GM18861 (cell line): ENCODE data around the gene ANKRD55.
"Not testable (repeated sequence)": the region's sequence is repeated elsewhere in the genome, so short reads cannot be mapped to it uniquely, and the experiment has no call there.

Experiments
- ATAC-seq: cut with Tn5 transposase; IDR thresholded peaks from one replicate; pipeline ENCODE4 v1.9.1; 2021; ENCODE audit not compliant: unreplicated experiment

The ANKRD55 gene

DNA sequence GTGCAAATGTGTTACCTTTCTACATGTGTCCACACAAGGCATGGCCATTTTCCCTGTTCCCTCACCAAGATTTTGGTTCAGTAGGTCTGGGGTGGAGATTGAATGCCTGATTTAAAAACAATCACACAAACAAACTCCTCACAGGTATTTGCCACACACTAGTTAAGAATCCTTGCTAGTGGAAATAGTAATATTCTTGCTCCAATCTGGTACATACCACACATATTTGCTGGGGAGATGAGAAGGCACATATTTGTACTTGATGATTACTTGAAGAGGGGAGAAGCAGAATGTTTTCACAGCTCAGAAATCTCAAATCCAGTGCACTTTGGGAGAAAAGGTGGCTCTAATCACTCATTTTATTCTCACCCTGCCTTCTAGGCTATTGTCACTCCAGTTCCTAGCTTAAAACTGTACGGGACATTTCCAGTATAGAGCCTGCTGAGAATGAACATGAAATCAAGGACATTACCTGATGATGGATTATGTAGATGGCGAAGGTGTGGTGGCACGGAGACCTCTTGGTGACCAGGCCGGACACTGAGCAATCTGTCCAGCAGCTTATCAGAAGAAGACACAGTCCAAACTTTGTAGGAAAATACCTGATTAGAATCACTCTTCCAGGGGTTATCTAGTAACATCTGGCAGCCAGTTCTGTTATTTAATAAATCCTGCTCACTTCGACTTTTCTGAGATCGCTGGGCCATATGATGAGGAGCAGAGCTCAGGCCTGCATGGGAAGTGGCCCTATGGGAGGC, 122.3 kb downstream of the ANKRD55 start:
- ATAC-seq: no peak

DNA sequence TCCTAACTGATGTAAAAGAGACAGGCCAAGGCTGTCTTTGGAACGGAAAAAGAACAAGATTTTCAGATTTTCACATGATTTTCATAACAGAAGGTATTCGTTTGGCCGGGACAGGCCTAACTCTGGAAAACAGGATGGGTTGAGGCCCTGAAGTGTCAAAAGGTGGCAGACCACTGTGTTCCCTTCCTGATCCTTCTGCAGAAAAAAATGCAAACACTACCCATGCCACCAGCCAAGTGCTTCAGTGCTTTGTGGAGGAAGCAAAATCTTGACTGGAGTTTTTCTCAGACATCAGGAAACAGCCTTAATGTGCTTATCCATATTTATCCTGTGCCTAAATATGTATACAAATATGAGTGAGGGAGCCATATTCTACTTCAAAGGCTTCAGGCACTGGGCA, 124.9 kb downstream of the ANKRD55 start:
- ATAC-seq: no peak

DNA sequence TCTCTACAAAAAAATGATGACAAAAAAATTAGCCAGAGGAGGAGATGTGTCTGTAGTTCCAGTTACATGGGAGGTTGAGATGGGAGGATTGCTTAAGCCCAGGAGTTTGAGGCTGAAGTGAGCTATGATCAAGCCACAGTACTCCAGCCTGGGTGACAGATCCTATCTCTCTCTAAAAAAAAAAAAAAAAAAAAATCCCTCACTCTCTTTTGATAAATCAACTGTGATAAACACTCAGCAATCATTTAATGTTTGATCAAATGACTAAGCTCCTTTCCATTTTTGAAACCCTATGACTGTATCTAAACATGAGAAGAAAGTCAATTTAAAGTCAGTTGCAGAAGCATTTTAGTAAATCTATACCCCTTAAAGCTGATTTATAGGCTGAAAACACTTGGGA, 126.3 kb downstream of the ANKRD55 start:
- ATAC-seq: no peak

DNA sequence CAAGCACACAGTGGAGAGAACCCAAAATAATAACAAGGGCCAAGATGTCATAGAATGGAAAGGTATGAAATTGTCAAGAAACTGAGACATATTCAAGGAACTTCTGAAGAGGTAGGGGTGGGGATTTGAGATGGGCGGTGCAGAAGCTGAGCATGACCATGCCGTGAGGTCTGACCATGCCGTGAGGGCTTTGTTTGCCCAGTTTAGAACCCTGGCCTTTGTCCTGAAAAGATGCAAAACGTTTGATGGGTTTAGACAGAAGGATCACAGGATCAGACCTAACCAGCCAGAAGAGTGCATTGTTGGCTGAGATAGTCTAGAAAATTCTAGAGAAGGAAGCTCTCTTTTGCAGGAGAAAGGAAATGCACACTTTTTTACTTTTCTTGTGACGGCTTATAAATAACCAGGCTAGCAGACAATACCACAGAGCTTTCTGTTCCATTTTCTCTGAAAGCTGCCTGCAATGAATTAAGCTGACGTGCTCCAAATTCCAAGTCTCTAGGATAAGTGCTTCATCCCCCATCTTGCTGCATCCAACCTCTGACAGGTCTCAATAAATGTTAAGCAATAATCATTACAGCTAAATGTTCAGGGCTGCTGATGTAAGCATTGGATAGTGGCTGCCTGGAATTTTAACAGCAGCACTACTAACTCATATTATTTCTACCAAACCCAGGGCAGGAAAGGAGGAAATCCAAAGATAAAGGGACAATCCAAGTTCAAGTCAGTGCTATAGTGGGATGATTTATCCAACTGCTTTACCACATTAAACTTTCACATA, 127.4 kb downstream of the ANKRD55 start:
- no peak for ATAC-seq

DNA sequence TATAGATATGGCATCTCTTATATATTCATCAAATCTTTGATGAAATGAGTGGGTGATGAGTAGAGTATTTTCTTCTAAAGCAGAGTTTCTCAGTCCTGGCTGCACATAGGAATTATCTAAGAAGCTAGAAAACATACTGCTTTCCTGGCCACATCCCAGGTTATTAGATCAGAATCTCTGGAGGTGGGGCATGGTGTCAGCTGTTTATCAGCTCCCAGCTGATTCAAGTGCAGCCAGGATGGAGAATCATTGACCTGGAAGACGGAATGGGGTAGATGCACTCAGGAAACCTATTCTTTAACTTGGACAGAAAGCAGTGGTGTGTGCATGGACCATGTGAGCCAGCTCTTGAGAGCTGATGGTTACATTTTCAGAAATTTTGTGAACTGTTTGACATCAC, 130.2 kb downstream of the ANKRD55 start:
- no peak for ATAC-seq

DNA sequence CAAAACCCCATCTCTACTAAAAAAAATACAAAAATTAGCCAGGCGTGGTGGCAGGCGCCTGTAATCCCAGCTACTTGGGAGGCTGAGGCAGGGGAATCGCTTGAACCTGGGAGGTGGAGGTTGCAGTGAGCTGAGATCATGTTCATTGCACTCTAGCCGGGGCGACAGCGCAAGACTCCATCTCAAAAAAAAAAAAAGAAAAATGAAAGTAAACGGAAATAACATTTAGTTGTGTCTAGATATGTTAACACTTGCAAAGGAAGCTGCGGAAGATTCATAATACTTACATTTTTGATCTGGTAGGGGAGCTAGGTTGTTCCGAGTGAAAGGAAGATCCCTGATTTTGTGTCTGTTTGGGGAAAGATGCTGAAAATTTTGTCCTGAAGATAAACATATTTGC, 130.9 kb downstream of the ANKRD55 start:
- not testable (repeated sequence) for ATAC-seq

DNA sequence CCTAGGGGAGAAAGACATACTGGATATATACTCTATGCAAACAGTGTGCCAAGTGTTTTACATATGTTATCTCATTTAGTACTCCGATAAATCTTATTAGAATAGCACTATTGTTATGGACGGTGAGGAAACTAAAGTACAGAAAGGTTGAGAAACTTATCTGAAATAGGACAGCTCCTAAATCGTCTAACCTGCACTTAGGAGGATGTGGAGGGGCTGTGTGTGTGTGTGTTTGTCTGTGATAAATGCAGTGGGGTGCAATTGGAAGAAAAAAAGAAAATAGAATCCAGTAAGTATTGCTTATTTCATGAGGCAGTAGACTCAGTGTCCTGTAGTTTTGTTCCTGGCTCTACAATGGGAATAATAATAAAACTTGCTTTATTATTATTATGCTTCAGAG, 131.9 kb downstream of the ANKRD55 start:
- no peak for ATAC-seq

DNA sequence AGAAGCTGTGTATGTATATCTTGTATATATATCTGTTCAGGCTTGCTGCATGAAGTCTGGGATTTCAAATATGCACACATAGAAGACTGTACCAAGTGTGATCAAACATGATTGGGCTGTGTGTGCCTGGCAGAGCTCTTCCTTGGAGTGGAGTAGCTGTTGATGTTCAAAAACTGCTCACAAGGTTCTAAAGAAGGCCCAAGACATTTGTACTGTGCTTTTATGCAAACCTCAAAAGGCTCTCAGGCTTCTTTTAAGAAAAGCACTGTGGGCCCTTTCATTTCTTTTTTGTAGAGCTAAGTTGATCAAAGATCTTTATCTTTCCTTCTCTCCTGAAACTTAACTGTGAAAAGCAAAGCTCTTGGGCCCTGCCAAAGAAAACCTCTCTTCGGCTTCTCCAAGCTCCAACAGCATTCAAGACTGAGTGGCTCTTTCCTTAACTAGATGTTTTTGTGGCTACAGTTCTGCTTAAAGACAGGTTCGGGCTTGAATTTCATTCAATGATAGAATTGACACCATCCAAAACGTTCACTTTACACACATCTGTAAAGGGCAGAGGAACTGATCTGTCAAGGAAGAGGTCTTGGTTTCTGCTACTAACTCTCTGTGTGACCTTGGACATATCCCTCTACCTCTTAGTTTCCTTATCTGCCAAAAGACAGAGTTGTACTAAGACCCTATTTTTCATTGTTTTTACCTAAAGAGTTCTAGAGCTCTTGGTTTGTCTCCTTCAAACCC, 132.5 kb downstream of the ANKRD55 start:
- no peak for ATAC-seq

DNA sequence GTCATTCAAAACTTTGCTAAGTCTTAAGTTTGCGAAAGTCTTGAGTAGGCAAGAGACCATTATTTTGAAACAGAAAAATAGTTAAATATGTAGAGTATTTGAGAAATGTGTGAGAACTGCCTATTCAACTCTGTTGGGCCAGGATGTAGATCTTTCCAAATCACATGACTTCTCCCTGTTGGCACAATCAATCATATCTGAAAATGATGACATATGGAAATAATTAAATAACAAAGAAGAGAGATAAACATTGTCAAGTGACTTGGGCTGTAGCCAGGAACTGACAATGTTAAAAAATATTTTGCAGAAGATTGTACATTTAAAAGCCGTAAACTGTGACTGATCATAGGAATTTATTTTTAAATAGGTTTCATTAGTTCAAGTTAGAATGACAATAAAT, 133.8 kb downstream of the ANKRD55 start:
- ATAC-seq: no peak

DNA sequence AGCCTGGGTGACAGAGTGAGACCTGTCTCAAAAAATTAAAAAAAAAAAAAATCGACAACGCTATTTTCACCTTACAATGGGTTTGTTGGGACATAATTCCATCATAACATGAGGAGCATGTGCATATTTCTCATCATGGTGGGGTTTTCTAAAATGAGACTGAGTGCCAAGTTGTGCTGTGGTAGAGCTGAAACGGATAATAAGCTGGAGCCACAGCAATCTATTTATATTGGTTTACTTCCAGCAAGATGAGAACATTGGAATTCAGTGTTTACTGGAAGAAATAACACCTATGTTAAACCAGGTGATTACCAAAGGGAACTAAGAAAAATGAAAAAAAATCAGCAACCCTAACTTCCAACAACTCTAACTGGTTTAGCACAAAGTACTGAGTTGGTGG, 136.1 kb downstream of the ANKRD55 start:
- ATAC-seq: no peak

DNA sequence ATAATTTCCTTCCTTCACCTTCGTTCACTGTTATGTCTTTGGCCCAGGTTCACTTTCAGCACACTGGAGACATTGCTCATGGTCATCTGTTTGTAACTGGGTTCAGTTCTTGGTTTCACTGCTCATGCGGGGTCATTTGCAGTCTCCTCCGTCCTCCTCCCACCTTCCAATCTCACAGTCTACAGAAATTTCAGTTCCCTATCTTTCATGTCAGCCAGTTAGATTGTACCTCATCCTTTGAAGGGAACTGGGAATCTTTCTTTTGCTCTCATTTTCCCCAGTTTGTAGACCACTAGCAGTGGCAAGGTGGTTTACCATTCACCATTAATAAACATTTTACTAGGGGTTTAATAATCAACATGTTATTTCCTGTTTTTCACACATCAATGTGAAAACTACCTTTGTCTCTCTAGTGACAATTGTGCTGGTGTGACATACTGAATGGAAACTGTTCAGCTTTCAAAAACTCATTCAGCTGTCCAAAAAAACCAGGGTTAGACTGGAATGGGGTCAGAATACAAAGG, 137.5 kb downstream of the ANKRD55 start:
- ATAC-seq: peak; percentile 65

DNA sequence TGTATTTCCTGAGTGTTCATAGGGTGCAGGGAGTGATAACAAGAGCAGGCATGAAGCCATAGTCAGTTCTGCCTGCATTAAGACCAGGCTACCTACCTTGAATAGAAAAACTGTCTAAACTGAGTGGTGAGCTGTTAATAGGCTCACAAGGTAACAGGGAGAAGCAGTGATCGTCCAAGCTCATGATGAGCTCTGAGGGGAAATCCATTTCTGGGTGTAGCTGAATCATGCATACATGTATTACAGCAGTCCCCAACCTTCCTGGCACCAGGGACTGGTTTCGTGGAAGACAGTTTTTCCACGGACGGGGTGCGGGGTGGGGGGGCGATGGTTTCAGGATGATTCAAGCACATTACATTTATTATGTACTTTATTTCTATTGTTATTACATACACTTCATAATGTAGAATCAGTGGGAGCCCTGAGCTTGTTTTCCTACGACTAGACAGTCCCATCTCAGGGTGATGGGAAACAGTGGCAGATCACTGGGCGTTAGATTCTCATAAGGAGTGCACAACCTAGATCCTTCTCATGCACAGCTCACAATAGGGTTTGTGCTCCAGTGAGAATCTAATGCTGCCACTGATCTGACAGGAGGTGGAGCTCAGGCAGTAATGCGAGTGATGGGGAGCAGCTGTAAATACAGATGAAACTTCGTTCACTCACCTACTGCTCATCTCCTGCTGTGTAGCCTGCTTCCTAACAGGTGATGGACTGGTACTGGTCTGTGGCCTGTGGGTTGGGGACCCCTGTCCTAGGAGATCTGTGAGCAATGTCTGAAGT, 138.4 kb downstream of the ANKRD55 start:
- peak; percentile 38 for ATAC-seq

DNA sequence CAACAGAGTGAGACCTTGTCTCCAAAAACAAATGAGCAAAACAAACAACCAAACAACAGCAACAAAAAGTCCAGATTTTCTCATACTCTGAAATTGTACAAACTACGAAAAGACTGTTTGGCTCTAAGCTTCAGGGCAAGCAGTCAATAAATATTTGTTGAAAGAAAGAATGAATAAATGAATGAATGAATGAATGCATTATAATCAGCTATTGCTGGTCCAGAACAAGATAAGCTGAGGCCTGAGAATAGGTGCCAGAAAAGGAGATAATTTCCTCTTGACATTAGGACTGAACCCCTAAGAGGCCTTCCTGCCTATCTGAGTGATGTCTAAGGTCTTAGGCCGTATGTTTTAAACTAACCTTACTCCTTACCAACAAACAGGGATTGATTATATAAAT, 139.2 kb downstream of the ANKRD55 start:
- no peak for ATAC-seq

DNA sequence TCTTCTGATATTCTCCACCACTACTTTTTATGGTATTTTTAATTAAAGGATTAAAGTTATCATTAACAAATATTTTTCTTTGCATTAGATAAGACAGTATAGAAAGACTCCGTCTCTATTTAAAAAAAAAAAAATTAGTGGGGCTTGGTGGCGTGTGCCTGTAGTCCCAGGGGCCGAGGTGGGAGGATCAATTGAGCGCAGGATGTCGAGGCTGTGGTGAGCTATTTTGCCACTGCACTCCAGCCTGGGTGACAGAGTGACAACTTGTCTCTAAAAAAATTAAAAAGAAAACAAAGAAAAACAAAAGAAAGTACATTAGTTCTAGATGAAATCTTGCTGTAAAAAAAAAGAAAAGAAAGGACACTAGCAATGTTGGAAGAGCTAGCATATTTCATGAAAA, 141.0 kb downstream of the ANKRD55 start:
- ATAC-seq: no peak

DNA sequence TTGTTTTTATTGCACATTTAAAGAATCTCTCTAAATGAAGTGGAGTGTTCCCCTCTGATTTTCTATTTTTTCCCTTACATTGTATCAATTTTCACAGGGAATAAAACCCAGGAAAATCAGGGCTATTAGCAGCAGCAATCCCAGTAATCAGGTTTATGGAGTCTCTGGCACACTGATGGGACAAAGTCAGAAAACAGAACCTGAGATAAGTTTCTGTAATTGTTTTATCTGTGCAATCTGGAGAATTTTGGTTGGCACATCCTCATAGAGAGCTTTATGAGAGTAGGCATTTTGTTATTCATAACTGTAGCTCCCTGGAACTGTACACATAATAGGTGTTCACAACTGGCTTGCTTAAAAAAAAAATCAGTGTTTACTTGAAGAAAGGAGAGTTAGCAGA, 141.5 kb downstream of the ANKRD55 start:
- no peak for ATAC-seq

DNA sequence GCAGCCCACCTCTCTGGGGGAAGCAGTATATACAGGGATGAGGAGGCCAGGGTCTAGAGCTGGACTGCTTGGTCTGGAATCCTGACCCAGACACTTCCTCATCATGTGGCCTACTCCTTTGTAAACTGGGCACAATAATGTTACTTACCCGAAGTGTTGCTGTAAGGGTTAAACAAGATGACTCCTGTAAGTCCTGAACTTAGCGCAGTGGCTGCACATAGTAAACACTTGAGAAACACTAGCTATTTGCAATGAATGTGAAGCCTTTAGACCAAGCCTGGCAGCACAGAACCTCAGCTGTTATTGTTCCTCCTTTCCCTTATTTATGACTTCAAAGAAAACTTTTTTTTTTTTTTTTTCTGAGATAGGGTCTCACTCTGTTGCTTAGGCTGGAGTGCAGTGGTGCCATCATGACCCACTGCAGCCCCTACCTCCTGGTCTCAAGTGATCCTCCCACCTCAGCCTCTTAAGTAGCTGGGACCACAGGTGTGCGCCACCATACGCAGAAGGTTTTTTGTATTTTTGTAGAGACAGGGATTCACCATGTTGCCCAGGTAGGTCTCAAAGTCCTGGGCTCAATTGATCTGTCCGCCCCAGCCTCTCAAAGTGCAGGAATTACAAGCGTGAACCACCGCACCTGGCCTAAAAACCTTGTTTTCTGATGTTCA, 142.2 kb downstream of the ANKRD55 start:
- no peak for ATAC-seq

DNA sequence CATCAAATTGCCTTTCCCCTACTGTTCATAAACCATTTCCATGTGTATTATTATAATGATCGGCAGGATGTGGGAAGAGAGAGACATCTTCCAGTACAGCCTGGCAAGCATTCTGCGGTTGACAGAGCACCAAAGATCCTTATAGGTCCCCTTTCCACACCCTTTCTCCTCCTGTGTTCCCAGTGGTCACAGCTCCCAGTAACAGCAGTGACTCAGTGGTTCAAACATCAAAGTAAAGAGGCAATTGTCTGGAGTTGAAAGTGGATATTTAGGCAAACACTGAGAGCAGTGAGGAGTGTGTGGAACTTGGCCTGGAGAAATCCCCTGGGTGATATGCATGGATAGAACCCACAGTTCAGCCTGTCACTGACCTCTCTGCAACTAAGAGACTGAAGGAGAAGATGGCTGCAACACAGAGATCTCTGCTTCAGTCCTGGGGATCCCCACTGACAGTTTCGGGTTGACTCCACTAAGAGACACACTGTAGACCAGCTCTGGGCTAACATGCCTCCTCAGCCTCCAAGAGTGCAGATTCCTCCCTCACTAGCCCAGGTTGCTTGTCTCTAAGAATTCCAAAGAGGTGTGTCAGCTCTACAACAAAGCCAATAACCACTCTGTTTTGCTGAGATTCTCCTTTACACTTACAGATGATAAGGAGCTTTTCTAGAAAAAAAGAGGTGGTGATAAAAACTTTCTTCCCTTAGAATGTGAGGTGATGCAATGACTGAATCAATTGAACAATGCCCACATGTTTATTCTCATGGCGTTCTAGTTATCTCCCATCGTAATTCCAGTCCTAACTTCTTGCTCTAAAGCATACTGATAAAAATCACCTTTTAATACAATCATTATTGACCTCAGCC, 143.9 kb downstream of the ANKRD55 start:
- ATAC-seq: peak; percentile 85

DNA sequence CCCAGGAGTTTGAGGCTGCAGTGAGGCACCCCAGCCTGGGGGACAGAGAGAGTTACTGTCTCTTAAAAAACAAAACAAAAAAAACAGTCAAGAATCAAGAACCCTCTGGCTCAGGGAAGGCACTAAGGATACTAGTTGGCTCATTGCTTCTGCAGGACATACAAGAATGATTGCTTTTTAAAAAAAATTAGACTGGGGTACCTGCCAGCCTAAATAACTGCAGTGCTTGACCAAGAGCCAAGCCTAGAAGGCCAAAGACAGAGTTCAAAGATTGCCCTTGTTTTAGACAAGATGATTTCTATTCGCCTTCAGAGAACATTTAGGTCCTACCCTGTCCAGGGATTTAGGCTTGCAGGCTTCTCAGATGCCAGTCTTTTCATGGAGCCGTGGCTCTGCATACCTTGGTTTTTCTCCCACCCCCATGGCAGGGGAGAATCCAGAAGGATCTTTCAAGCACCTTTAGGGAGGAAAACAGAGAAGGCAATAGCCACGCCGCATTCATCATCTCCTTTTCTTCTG, 144.6 kb downstream of the ANKRD55 start:
- no peak for ATAC-seq

DNA sequence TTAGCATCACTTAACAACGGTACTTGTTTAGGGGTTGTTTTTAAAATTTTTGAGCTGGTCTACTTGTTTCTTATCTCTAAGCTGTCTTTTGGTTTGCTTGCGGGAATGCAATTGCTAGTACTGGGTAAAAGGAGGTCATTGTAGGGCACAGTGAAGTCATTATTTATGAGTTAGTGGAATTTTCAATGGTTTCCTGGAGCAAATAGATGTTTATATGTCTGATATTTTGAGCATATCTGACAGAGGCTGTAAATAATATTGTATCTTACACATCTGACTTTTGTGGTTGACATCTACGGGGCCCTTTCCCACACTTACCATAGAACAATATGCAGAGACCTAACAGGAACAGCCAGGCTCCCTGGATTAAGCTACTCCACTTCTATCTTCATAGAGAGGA, 147.9 kb downstream of the ANKRD55 start:
- ATAC-seq: no peak
